ENCODE measurements around the gene CCDC122.

- no peak for TF ChIP-seq SUZ12 (IDR thresholded peaks at IDR 0.05)
- no peak for TF ChIP-seq FOXK2 (IDR thresholded peaks at IDR 0.05)
- no peak for TF ChIP-seq L3MBTL2 (conservative IDR thresholded peaks at IDR 0.05)
- TF ChIP-seq TARDBP (IDR thresholded peaks at IDR 0.05), result no peak
- TF ChIP-seq CTBP1 (IDR thresholded peaks at IDR 0.05; ENCODE audit: borderline replicate concordance), result no peak
- no peak for TF ChIP-seq PKNOX1 (IDR thresholded peaks at IDR 0.05)
These were observed 48.5 kb downstream of the CCDC122 start for GRCh38 chr13:43831088-43831487.
